Kidney epithelial cell (primary cell): Measurements from ENCODE around the gene CLEC4G. TPM values are rescaled to one million over a fixed set of nuclear protein-coding genes. Genes with fewer than 3 reads are reported as not detected.
"Not testable (repeated sequence)": the region's sequence is repeated elsewhere in the genome, so short reads cannot be mapped to it uniquely, and the experiment has no call there.

Experiments
- DNase-seq: peaks from one replicate; pipeline ENCODE4 v3.0.0-alpha.2; 2010; ENCODE audit warnings: low read depth
- H3K27me3 ChIP-seq: 2 replicates; pipeline ENCODE4 v1.6.0; 2011; ENCODE audit warnings: low read length; ENCODE audit not compliant: control insufficient read depth, insufficient read depth
- H3K36me3 ChIP-seq: 2 replicates; pipeline ENCODE4 v1.5.1; 2011; ENCODE audit warnings: low read length; ENCODE audit not compliant: control insufficient read depth, insufficient read depth
- H3K4me3 ChIP-seq: 2 replicates; pipeline ENCODE4 v1.5.1; 2011; ENCODE audit warnings: low read depth, mild to moderate bottlenecking, control low read depth, low read length
- CTCF ChIP-seq: IDR thresholded peaks from 2 replicates; pipeline ENCODE4 v1.5.1; 2011; ENCODE audit warnings: mild to moderate bottlenecking, moderate library complexity, low read length, control low read depth, inconsistent platforms; ENCODE audit not compliant: insufficient read depth, poor library complexity, severe bottlenecking
- total RNA-seq: library from RNA; depleted of rRNA; stranded (reverse); fragments of >200 nt; gene quantifications from 2 replicates; pipeline ENCODE4 v1.2.3, GENCODE V29; 2015

The CLEC4G gene
- total RNA-seq, 1 donor from 2014 or later: not detected

- H3K4me3 ChIP-seq: no peak overlapping the region
- DNase-seq: no peak
- no peaks in the 10 kb centered on the region for H3K27me3 ChIP-seq
- TF ChIP-seq CTCF: no peak
- no peaks in the 10 kb centered on the region for H3K36me3 ChIP-seq
Observed at GRCh38 chr19:7748756-7749155, 16.8 kb upstream of the CLEC4G start.

GRCh38 chr19:7748171-7748570 lies 16.3 kb upstream of the CLEC4G start:
- TF ChIP-seq CTCF: no peak
- no peaks in the 10 kb centered on the region for H3K36me3 ChIP-seq
- no peak overlapping the region for H3K4me3 ChIP-seq
- no peaks in the 10 kb centered on the region for H3K27me3 ChIP-seq
- no peak for DNase-seq

DNA sequence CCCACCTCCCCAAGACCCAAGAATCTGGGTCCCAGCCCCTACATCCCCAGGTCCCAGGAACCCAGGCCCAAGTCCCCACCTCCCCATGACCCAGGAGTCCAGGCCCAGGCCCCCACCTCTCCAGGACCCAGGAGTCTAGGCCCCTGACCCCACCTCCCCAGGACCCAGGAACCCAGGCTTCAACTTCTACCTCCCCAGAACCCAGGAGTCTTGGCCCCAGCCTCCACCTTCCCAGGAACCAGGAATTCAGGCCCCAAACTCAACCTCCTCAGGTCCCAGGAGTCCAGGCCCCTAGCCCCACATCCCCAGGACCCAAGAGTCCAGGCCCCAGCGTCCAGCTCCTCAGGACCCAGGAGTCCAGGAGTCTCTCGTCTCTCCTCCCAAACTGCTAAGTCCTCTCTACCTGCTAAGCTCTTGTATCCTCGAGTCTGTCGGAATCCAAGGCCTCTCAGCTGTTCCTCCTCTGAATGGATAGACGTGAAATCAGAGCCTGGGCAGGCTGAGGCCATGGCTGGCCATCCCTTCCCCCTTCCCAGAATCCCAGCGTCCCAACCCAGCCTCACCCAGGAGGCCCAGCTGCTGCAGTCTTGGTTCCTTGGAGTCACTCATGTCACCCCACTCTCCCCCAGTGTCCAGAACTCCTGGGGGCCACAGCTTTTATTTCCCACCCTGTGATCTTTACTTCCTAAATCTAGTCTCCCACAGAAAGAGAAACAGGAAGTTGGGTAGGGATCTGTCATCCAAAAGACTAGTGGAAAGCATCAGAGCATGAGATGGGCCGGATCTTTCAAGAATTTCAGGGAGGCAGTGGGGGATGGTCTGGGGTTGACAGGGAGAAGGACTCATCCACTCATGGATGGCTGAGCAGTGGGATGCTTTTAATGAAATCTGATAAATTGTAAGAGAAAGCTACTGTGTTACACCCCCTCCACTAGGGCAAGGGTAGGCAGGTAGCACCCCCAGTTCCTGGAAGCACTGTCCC lies 15.3 kb upstream of the CLEC4G start, which contains the start of gene CD209:
TSS of gene CD209 (minus strand) at position 632 of the 982 bp plus-strand sequence. CDS start at position 609, 23 bp downstream.
- no peaks in the 10 kb centered on the region for H3K27me3 ChIP-seq
- DNase-seq: no peak
- no peaks in the 10 kb centered on the region for H3K36me3 ChIP-seq
- TF ChIP-seq CTCF: no peak
- H3K4me3 ChIP-seq: no peak within 1 kb of the TSS

GRCh38 chr19:7746306-7746705 lies 14.4 kb upstream of the CLEC4G start:
- not testable (repeated sequence) for DNase-seq, H3K4me3 ChIP-seq, H3K36me3 ChIP-seq, H3K27me3 ChIP-seq

DNA sequence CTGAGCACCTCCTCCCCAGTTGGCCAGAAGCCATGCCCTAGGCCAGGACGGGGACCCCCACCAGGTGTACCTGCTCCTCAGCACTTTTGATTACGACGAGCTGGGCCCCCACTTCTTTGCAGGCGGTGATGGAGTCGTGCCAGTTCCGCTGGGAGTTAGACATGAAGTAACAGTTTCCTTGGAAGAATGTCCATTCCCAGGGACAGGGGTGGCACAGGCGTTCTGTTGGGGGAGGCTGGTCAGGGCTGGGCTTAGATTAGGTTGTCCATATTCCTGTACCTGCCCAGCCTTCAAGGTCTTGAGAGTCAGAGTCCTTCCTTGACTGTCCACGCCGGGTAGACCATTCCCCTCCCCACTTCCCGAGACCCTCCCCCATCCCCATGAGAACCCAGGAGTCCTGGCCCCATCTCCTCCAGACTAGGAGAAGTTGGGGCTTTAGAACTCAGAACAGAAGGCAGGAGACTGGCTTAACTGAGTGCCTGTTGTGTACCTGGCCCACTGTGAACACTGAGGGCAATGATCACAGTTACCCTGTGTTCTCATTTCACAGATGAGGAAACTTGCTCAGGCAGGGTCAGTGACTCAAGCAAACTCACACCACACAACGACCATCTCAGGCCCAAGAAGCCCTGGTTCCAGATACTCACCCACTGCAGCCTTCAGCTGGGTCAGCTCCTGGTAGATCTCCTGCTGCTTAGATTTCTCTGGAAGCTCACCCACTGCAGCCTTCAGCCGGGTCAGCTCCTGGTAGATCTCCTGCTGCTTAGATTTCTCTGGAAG lies 13.2 kb upstream of the CLEC4G start:
- DNase-seq: no peak
- Histone ChIP-seq H3K36me3 (no peaks in the 10 kb centered on the region), H3K4me3 (no peak overlapping the region), H3K27me3 (no peaks in the 10 kb centered on the region)
- TF ChIP-seq CTCF: no peak

GRCh38 chr19:7744199-7744786 lies 12.4 kb upstream of the CLEC4G start:
- Histone ChIP-seq H3K27me3 (no peaks in the 10 kb centered on the region), H3K36me3 (no peaks in the 10 kb centered on the region), H3K4me3 (no peak overlapping the region)
- TF ChIP-seq CTCF: no peak
- no peak for DNase-seq
